Nephron (organoid): Measurements from ENCODE around the gene LGALS8.
A peak's percentile ranks its signal among the peaks of the same experiment; 100 is the strongest.

Experiments used
- H3K27ac Mint-ChIP-seq, 3 experiments: 2 replicates each; pipeline ENCODE4 v1.8.0; 2020; ENCODE audit warnings: mixed read lengths in 3 of 3, mild to moderate bottlenecking in 2 of 3, moderate library complexity in 1 of 3
- H3K27me3 Mint-ChIP-seq: 2 replicates; pipeline ENCODE4 v1.8.0; 2021; ENCODE audit warnings: low read depth, mild to moderate bottlenecking, moderate library complexity, mixed read lengths
- H3K36me3 Mint-ChIP-seq: 2 replicates; pipeline ENCODE4 v1.8.0; 2020; ENCODE audit warnings: low read depth, mixed read lengths
- H3K4me1 Mint-ChIP-seq: 2 replicates; pipeline ENCODE4 v1.8.0; 2020; ENCODE audit warnings: mixed read lengths
- H3K4me3 Mint-ChIP-seq, 3 experiments: 2 replicates each; pipeline ENCODE4 v1.8.0; 2020; ENCODE audit warnings: mild to moderate bottlenecking in 3 of 3, mixed read lengths in 3 of 3, moderate library complexity in 2 of 3
- H3K9me3 Mint-ChIP-seq: 2 replicates; pipeline ENCODE4 v1.8.0; 2020; ENCODE audit warnings: mixed read lengths
- CTCF ChIP-seq, 3 experiments: fragments of 200-600 bp; sonication (generic); IDR thresholded peaks; one replicate each; pipeline ENCODE4 v1.5.0; 2021; ENCODE audit warnings: antibody characterized with exemption in 3 of 3; ENCODE audit not compliant: unreplicated experiment in 3 of 3

The LGALS8 gene

DNA sequence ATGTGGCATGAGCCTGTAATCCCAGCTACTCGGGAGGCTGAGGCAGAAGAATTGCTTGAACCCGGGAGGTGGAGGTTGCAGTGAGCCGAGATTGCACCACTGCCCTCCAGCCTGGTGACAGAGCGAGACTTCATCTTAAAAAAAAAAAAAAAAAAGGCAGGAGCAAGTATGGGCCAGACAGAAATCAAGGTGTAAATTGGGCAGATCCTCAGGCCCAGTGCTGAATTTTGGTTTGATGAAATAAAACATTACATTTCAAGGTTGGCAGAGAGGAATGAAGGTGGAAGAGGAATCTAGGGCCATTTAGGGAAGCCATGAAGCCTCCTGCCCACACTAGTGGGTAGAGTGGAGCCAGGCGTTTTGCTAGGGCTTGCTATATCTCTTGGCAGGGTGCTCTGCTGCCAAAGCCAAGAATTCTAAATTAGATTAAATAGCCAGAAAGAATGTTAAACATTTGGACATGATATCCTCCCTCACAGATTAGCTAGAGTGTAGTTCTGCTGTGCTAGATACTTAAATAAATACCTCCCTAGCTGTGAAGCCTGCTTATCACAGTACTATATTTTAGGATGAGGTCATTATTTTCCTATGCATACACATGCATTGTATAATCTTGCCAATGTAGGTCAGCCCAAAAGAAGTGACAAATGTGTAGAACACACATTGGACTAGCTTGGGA lies 16.6 kb upstream of the LGALS8 start:
- no peaks in the 10 kb centered on the region for H3K9me3 Mint-ChIP-seq
- TF ChIP-seq CTCF (IDR thresholded peaks at IDR 0.05; ENCODE audit: unreplicated experiment in 3 of 3), result no peak
- peaks cover 19% of the 10 kb centered on the region for H3K4me1 Mint-ChIP-seq
- H3K4me3 Mint-ChIP-seq, result no peak overlapping the region
- H3K36me3 Mint-ChIP-seq, result no peaks in the 10 kb centered on the region
- peak overlapping the region; percentile 87 to 97 (median 95) for H3K27ac Mint-ChIP-seq
- peaks cover 14% of the 10 kb centered on the region for H3K27me3 Mint-ChIP-seq

DNA sequence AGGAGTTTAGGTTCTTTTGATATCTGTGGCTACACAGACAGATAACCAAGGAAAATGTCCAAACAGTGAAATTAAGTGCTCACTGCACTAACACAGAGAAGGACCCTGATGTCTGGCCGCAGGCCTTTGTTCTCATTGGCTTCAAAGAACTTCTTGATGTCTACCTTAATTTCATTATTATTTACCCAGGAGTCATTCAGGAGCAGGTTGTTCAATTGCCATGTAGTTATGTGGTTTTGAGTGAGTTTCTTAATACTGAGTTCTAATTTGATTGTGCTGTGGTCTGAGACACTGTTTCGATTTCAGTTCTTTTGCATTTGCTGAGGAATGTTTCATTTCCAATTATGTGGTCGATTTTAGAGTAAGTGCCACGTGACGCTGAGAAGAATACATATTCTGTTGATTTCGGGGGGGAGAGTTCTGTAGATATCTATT lies 15.2 kb upstream of the LGALS8 start:
- no peak overlapping the region for H3K4me3 Mint-ChIP-seq
- H3K27me3 Mint-ChIP-seq, result peaks cover 11% of the 10 kb centered on the region
- no peaks in the 10 kb centered on the region for H3K9me3 Mint-ChIP-seq
- H3K36me3 Mint-ChIP-seq, result no peaks in the 10 kb centered on the region
- H3K27ac Mint-ChIP-seq, result peak overlapping the region; percentile 3 to 7 (median 6)
- no peak for TF ChIP-seq CTCF (IDR thresholded peaks at IDR 0.05; ENCODE audit: unreplicated experiment in 3 of 3)
- peaks cover 8% of the 10 kb centered on the region for H3K4me1 Mint-ChIP-seq

DNA sequence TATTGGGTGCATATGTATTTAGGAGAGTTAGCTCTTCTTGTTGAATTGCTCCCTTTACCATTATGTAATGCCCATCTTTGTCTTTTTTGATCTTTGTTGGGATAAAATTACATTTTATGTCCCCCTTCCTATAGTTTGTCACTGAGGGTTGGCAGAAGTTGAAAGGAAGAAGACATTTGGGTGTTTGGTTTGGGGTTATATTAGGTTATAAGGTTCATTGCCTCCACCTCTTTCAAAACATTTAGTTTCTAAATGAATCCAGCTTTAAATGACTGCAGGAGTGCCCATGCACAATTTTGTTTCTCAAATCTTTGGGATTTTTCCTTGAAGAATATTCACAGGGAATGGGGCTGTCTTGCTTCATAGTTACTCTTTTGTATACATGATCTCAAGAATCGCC lies 14.6 kb upstream of the LGALS8 start:
- Mint-ChIP-seq H3K9me3 (no peaks in the 10 kb centered on the region), H3K27ac (peak overlapping the region in 2 of 3 experiments; percentile 3 to 6), H3K4me3 (no peak overlapping the region), H3K4me1 (peaks cover 8% of the 10 kb centered on the region), H3K36me3 (no peaks in the 10 kb centered on the region), H3K27me3 (peaks cover 11% of the 10 kb centered on the region)
- TF ChIP-seq CTCF (IDR thresholded peaks at IDR 0.05; ENCODE audit: unreplicated experiment in 3 of 3), result no peak

DNA sequence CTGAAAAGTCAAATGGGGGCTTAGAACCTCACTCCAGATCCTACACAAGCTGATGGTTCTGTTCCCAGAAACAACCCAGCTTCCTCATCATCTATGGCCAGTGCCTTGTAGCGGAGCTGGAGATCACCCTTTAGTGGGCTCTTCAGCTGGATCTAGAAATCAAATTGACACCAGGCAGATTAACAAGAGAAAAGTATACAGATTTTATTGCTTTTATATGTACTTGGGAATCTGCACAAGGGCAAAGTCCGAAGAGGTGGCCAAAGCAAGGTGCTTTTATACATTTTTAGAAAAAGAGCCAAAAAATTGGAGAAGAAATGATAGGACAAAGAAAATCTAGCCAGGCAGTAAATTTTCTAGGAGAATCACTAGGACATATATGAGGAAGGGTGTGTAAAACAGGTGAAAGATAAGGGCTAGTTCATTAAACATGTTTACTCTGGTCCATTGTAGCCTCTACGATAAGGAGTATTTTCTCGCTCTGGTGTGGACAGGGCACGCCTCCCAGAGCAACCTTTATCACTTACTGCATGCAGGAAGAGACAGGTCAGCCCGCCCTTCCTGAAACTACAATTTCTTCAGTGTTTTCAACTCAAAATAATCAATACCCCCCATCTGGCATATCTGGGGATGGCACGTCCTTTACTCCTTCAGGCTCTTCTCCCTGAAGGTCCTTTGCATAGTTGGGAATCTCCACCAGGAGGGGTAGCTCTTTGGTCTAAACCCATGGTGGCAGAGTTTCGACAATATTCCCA lies 14.0 kb upstream of the LGALS8 start:
- no peak for TF ChIP-seq CTCF (IDR thresholded peaks at IDR 0.05; ENCODE audit: unreplicated experiment in 3 of 3)
- H3K9me3 Mint-ChIP-seq, result no peaks in the 10 kb centered on the region
- peaks cover 11% of the 10 kb centered on the region for H3K27me3 Mint-ChIP-seq
- H3K27ac Mint-ChIP-seq, result peak overlapping the region in 1 of 3 experiments; percentile 3
- peaks cover 8% of the 10 kb centered on the region for H3K4me1 Mint-ChIP-seq
- no peaks in the 10 kb centered on the region for H3K36me3 Mint-ChIP-seq
- H3K4me3 Mint-ChIP-seq, result no peak overlapping the region

- Mint-ChIP-seq H3K9me3 (no peaks in the 10 kb centered on the region), H3K4me3 (no peak overlapping the region), H3K27me3 (peaks cover 11% of the 10 kb centered on the region), H3K36me3 (no peaks in the 10 kb centered on the region), H3K27ac (no peak overlapping the region), H3K4me1 (peaks cover 19% of the 10 kb centered on the region)
- no peak for TF ChIP-seq CTCF (IDR thresholded peaks at IDR 0.05; ENCODE audit: unreplicated experiment in 3 of 3)
These were observed 11.9 kb upstream of the LGALS8 start for GRCh38 chr1:236511735-236512418.
